ENCODE measurements around the gene MRTFA.
A peak's percentile ranks its signal among the peaks of the same experiment; 100 is the strongest.

MRTFA gene

GRCh38 chr22:40498420-40499208, 137.9 kb downstream of the MRTFA start:
- peak; percentile 88 for DNase-seq (ENCODE audit: low read depth, low spot score)

DNA sequence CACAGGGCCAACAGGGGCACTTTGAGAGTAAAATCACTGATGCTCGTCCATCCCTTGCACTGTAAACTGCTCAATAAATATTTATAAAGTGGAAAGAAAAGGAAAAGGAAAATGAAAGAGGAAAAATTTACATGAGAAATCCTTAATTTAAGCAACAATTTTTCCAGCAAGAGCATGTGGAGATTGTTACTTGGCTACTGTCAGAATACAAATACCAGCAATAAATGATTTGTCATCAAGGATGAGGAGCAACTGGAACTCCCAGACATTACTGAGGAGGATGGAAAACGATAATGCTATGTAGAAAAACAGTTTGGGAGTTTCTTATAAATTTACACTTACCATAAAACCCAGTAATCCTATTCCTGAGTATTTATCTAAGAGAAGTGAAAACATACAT, 143.1 kb downstream of the MRTFA start:
- no peak for DNase-seq (ENCODE audit: low read depth, low spot score)

DNA sequence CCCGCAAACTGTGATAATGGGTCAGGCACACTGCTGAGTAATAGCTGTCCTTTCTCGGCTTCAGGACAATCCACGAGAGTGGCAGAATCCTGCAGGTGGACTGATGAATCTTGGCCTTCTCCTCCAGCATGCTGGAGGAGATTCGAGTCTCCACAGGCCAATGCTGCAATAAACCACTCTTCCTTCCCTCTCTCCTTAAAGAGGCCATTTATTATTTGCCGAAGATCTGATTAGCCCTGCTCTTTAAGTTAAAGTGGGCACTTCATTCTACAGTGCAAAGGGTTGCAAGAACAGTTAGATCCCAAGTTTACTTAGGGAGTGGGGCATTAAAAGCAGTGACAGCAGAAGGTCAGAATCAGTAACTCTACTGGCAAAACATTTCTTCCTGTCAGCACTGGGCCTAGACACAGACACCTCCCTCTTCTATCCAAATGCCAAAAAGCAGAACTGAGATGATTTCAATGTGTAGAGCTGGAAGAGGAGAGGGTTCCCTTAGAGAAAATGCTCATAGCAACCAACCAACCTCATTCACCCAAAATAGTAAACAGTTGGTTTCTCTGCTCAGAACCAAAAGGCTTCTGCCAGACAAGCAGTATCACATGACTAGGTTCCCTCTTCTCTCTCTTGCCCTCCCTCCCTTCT, 144.4 kb downstream of the MRTFA start:
- no peak for DNase-seq (ENCODE audit: low read depth, low spot score)

GRCh38 chr22:40487663-40488249, 148.8 kb downstream of the MRTFA start:
- DNase-seq (ENCODE audit: low read depth, low spot score), result peak; percentile 43

DNA sequence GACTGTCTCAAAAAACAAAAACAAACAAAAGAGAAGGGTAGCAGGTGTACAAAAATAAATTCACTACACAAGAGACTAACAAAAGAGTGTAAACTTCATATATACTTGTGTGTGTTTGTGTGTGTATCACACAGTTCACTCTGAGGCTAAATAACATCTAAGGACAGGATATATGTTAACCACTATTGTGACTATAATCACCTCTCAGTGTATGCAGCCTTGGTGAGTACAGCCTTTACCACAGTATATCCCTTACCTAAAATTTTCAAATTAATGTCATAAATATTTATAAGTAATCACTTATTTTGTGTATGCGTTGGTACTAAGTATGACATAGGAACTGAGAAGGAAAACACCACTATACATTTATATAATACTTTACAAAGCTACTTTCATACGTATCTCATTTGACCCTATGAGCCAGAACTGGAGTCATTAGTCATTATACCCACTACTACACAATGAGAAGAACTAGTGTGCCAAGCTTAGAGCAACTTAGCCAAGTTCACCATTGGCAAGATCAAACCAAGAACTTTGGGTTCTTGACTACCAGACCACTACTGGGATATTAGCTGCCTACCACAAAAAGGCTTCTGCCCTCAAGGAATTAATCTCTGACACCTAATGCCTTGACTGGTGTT, 149.4 kb downstream of the MRTFA start:
- DNase-seq (ENCODE audit: low read depth, low spot score), result no peak

DNA sequence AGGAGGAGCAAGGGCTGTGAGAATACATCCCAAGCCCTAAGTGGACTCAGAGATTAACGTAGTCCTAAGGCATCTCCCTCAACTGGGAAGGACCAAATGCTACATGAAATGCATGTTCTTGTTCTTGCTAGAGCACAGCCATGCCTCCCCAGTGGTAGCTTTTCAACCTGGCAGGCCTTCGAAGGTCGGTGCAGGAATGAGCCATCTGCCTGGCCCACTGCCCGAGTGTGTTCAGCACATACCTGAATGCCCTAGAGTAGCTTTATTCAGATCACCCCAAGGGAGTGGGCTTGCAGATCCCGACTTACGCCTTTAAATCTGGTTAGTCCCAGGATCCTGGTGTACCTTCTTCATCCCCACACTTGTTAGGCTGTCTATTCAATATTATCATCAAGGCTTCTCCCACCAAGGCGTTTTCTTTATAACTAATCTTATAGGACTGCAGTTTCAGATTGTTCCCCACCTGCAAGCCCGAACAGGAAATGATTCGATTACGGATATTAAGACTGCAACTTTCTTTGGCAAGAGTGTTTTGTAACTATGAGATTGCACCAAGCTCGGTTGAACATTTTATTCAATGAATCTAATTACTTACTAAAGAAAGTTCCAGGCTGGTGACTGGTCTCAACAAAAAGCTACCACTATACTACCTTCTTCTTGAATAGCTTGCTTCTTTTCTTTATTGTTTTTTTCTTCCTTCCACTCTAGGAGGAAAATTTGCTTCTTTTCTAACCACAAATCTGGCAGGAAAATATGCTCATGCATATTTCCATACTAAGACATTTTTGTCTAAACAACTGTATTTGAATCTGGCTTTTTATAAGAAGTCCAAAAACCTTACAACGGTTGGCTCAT, 150.5 kb downstream of the MRTFA start:
- DNase-seq (ENCODE audit: low read depth, low spot score), result peak; percentile 73

- no peak for DNase-seq (ENCODE audit: low read depth, low spot score)
Measured at GRCh38 chr22:40484906-40485669, 151.4 kb downstream of the MRTFA start.

DNA sequence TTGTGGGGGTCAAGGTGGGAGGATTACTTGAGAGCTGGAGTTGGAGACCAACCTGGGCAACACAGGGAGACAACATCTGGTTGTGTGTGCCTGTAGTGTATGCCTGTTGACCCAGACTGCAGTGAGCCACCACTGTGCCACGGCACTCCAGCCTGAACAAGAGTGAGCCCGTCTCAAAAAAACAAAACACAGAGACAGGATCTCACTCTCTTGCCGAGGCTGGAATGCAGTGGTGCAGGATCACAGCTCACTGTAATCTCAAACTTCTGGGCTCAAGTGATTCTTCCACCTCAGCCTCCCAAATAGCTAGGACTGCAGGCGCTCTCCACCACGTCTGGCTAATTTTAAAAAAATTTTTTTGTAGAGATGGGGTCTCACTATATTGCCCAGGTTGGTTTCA, 153.6 kb downstream of the MRTFA start:
- DNase-seq (ENCODE audit: low read depth, low spot score), result no peak

DNA sequence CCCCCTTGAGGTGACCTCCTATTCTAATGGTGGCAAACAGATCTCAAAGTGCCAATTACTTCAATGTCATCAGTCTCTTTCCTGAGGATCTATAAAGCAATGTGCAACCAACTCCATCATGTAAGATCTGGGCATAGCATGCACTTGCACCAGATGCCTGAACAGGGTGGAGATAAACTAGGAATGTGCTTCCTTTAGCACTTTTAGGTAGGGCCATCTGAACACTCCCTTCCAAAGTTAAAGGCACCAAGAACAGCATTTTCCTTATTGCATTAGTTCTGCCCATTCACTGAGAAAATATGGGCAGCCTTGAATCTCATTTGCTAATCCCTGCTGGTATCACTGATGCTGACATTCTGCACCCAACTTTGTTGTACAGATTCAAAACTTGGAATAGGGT, 154.1 kb downstream of the MRTFA start:
- DNase-seq (ENCODE audit: low read depth, low spot score), result no peak

GRCh38 chr22:40480996-40481395, 155.5 kb downstream of the MRTFA start:
- no peak for DNase-seq (ENCODE audit: low read depth, low spot score)

- no peak for DNase-seq (ENCODE audit: low read depth, low spot score)
Measured at GRCh38 chr22:40479887-40480538, 156.5 kb downstream of the MRTFA start.

DNA sequence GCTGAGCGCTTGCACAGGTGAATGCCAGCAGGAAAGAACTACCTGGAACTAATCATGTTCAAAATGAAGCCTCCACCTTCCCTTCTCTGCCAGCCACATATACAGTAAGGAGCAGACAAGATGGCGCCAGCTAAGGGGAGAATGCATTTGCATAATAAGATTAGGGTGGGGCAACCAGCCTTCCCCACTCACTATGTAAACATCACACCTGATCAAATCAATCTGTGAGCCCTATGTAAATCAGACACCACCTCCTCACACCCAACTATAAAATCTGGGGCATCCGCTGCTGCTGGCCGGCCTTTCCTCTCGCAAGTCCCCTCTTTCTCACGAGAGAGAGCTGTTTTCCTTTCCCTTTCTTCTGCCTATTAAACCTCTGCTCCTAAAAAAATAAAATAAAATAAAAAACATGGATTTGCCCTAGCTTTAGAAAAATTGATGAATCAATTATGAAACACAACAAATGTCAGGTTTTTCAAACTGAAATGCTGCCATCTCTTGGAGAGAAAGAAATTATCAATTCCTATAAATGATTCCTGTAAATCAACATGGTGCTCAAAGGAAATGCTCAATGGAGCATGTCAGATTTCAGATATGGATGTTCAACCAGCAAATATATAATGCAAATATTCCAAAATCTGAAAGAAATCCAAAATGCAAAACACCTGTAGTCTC, 157.3 kb downstream of the MRTFA start:
- no peak for DNase-seq (ENCODE audit: low read depth, low spot score)

DNA sequence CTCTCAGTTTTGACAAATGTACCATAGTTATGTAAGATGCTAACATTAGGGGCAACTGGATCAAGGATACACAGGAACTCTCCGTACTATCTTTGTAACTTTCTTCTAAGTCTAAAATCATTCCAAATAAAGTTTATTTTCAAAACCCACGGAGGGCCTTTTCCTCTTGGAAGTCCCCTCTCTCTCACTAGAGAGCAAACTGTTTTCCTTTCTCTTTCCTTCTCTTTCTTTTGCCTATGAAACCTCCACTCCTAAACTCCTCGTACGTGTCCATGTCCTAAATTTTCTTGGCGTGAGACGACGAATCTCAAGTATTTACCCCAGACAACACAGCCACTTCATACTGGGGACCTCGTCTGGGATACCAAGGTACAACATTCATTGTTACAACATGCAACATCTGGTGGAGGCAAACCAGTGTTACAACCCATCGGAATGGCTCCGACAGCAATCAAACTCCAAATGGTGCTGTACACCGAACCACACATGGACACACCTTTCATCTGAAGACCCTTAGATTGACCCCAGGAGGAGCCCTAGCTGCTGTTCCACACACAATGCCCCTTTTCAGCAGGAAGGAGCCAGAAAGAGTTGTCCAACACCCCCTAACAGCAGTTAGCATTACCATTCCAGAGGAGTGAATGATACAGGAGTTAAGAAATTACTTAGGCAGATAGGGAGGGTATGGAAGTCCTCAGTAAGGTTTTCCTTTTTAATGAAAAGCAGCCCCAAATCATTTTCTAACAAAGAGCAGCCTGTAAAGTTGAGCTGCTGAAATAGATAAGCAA, 158.0 kb downstream of the MRTFA start:
- DNase-seq (ENCODE audit: low read depth, low spot score), result no peak

GRCh38 chr22:40477683-40478337, 158.7 kb downstream of the MRTFA start:
- DNase-seq (ENCODE audit: low read depth, low spot score), result no peak

GRCh38 chr22:40476341-40476740, 160.2 kb downstream of the MRTFA start:
- no peak for DNase-seq (ENCODE audit: low read depth, low spot score)

DNA sequence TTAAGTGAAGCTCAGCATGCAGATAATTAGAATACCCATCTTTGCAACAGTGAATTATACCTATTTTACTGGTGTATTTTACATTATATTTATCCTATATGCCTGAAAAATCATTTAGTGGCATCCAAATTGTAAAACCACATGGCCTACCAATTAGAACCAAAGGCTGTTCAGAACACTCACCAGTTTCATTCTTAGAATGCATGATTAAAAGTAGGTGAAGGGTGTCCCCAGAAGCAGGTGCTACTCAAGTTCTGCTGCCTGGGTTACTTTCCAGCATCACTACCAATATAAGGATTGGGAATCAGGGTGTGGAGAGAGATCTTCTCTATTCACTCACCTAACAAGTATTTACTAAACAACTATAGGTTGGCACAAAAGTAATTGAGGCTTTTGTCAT, 162.8 kb downstream of the MRTFA start:
- DNase-seq (ENCODE audit: low read depth, low spot score), result no peak

- no peak for DNase-seq (ENCODE audit: low read depth, low spot score)
Measured at GRCh38 chr22:40472579-40472978, 163.9 kb downstream of the MRTFA start.

- no peak for DNase-seq (ENCODE audit: low read depth, low spot score)
Measured at GRCh38 chr22:40472051-40472450, 164.5 kb downstream of the MRTFA start.

Measured in astrocyte of the hippocampus (primary cell).